ENCODE measurements around the gene SGCD. TPM values are rescaled to one million over a fixed set of nuclear protein-coding genes. Genes with fewer than 3 reads are reported as not detected.

Gene SGCD
- total and polyA plus RNA-seq, 9 of the 15 experiments (the other 6 are each of a cell fraction or from before 2014, with no cell fraction given), result not detected

GRCh38 chr5:156556666-156557406, 229.9 kb downstream of the SGCD start:
- no peaks in the 10 kb centered on the region for H3K9me1 ChIP-seq (ENCODE audit: control insufficient read depth, insufficient read depth, low read length)
- DNase-seq (ENCODE audit: extremely low read depth in 1 of 4, low spot score in 3 of 4) (no peak), ATAC-seq (no peak), FAIRE-seq (no peak)
- H3K27ac ChIP-seq (ENCODE audit: extremely low read depth, low read depth, low read length), result no peak overlapping the region
- H3K9me3 ChIP-seq (replicated peaks; ENCODE audit: control insufficient read depth, insufficient read depth, low read depth, low read length), result no peaks in the 10 kb centered on the region
- no peaks in the 10 kb centered on the region for H4K20me1 ChIP-seq (replicated peaks; ENCODE audit: control insufficient read depth, insufficient read depth, low read length)
- H3K4me3 ChIP-seq, result no peak overlapping the region
- no peaks in the 10 kb centered on the region for H3K4me1 ChIP-seq (replicated peaks in 1 of 2; ENCODE audit: control insufficient read depth in 2 of 2, insufficient read depth in 2 of 2, low read length in 2 of 2)
- H3K36me3 ChIP-seq (ENCODE audit: control insufficient read depth, insufficient read depth, low read length), result no peaks in the 10 kb centered on the region
- H3K9ac ChIP-seq (ENCODE audit: insufficient read depth in 1 of 2, low read depth in 2 of 2, low read length in 2 of 2), result no peak overlapping the region
- 0% methylated on average over 1 of the region's 1 CpG for WGBS (ENCODE audit: insufficient coverage, low coverage, missing lambda C conversion rate)
- BruUV-seq (replicated peaks), result no TSS peak
- H3K79me2 ChIP-seq (ENCODE audit: control insufficient read depth, insufficient read depth, low read length), result no peaks in the 10 kb centered on the region
- H3K27me3 ChIP-seq (ENCODE audit: control insufficient read depth in 2 of 2, insufficient read depth in 2 of 2, low read length in 2 of 2), result no peaks in the 10 kb centered on the region
- intact Hi-C loops (cut with micrococcal nuclease), result no loop called here
- ChIA-PET POLR2A (no interaction called here), CTCF (ENCODE audit: low intra/inter-chr PET ratio) (no interaction called here)
- H3K4me2 ChIP-seq (ENCODE audit: insufficient read depth, low read length), result no peak overlapping the region
- in situ Hi-C loops (cut with MboI), result no loop called here
- no peak overlapping the region for H2AFZ ChIP-seq (ENCODE audit: low read depth, low read length)
- TF ChIP-seq, protein P1, sequence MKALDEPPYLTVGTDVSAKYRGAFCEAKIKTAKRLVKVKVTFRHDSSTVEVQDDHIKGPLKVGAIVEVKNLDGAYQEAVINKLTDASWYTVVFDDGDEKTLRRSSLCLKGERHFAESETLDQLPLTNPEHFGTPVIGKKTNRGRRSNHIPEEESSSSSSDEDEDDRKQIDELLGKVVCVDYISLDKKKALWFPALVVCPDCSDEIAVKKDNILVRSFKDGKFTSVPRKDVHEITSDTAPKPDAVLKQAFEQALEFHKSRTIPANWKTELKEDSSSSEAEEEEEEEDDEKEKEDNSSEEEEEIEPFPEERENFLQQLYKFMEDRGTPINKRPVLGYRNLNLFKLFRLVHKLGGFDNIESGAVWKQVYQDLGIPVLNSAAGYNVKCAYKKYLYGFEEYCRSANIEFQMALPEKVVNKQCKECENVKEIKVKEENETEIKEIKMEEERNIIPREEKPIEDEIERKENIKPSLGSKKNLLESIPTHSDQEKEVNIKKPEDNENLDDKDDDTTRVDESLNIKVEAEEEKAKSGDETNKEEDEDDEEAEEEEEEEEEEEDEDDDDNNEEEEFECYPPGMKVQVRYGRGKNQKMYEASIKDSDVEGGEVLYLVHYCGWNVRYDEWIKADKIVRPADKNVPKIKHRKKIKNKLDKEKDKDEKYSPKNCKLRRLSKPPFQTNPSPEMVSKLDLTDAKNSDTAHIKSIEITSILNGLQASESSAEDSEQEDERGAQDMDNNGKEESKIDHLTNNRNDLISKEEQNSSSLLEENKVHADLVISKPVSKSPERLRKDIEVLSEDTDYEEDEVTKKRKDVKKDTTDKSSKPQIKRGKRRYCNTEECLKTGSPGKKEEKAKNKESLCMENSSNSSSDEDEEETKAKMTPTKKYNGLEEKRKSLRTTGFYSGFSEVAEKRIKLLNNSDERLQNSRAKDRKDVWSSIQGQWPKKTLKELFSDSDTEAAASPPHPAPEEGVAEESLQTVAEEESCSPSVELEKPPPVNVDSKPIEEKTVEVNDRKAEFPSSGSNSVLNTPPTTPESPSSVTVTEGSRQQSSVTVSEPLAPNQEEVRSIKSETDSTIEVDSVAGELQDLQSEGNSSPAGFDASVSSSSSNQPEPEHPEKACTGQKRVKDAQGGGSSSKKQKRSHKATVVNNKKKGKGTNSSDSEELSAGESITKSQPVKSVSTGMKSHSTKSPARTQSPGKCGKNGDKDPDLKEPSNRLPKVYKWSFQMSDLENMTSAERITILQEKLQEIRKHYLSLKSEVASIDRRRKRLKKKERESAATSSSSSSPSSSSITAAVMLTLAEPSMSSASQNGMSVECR (CRISPR knock-in tag; IDR thresholded peaks at IDR 0.05), result no peak
- TF ChIP-seq ZFP30 (CRISPR knock-in tag; IDR thresholded peaks at IDR 0.05; ENCODE audit: borderline replicate concordance), result no peak
- TF ChIP-seq, protein P2, sequence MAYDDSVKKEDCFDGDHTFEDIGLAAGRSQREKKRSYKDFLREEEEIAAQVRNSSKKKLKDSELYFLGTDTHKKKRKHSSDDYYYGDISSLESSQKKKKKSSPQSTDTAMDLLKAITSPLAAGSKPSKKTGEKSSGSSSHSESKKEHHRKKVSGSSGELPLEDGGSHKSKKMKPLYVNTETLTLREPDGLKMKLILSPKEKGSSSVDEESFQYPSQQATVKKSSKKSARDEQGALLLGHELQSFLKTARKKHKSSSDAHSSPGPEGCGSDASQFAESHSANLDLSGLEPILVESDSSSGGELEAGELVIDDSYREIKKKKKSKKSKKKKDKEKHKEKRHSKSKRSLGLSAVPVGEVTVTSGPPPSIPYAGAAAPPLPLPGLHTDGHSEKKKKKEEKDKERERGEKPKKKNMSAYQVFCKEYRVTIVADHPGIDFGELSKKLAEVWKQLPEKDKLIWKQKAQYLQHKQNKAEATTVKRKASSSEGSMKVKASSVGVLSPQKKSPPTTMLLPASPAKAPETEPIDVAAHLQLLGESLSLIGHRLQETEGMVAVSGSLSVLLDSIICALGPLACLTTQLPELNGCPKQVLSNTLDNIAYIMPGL (CRISPR knock-in tag; IDR thresholded peaks at IDR 0.05), result no peak
- no peak for TF ChIP-seq ZNF586 (CRISPR knock-in tag; conservative IDR thresholded peaks at IDR 0.05)
- TF ChIP-seq CEBPG (CRISPR knock-in tag; IDR thresholded peaks at IDR 0.05), result no peak
- TF ChIP-seq CEBPG (tag; conservative IDR thresholded peaks at IDR 0.05 in 1 of 2, IDR thresholded peaks at IDR 0.05 in 1 of 2), result no peak
- no peak for TF ChIP-seq ZEB2 (IDR thresholded peaks at IDR 0.05)
- TF ChIP-seq TOE1 (IDR thresholded peaks at IDR 0.05; ENCODE audit: borderline replicate concordance), result no peak
- TF ChIP-seq TOE1 (CRISPR knock-in tag; IDR thresholded peaks at IDR 0.05; ENCODE audit: borderline replicate concordance, low read depth), result no peak
- no peak for TF ChIP-seq HMG20A (CRISPR knock-in tag; conservative IDR thresholded peaks at IDR 0.05)
- TF ChIP-seq HDAC8 (tag; IDR thresholded peaks at IDR 0.05), result no peak
- TF ChIP-seq NKRF (IDR thresholded peaks at IDR 0.05; ENCODE audit: borderline replicate concordance), result no peak
- TF ChIP-seq MAFG (tag; conservative IDR thresholded peaks at IDR 0.05), result no peak
